Measurements from ENCODE around the gene PEAK1. TPM values are rescaled to one million over a fixed set of nuclear protein-coding genes. Genes with fewer than 3 reads are reported as not detected.
A peak's percentile ranks its signal among the peaks of the same experiment; 100 is the strongest.
"Not testable (repeated sequence)": the region's sequence is repeated elsewhere in the genome, so short reads cannot be mapped to it uniquely, and the experiment has no call there.

The PEAK1 gene
- total RNA-seq, 1 donor from 2014 or later: 69.3 TPM

DNA sequence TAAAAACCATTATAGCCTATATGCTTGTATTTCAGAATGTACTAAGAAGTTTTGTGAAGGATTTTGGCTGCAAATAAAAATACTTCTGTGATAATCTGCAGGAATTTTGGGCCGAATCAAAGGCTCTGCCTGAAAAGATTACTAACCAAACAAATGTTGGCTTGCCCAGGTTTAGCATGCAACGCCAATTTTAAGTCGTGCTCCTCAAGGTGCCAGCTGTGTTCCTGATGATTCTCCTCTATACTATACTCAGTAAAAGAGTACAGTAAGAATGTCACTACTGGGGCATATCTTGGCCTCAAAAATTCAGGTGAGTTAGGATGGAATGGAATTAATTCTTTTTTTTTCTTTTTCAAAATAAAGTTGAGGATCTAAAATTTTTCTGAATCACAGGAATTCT lies 198.2 kb downstream of the PEAK1 start:
- no peak for DNase-seq

DNA sequence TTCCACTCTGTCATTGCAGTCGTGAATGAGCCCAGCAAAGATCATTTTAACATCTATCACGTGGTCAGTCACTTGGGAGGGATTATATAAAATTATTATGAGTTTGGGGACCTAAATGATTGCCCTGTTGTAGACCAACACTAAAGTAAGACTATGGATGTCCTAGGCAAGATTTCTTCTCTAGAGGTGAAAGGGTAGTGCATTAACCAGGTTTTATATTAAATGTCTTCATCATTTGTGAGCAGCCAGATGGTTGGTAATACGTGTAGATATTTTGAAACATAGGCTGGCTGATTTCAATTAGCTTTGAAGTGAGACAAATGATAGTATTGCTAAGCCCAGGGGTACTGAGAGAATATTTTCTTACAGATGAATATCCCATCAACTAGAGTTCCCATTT lies 198.7 kb downstream of the PEAK1 start:
- no peak for DNase-seq

- DNase-seq: no peak
Measured at GRCh38 chr15:77219841-77220240, 200.1 kb downstream of the PEAK1 start.

DNA sequence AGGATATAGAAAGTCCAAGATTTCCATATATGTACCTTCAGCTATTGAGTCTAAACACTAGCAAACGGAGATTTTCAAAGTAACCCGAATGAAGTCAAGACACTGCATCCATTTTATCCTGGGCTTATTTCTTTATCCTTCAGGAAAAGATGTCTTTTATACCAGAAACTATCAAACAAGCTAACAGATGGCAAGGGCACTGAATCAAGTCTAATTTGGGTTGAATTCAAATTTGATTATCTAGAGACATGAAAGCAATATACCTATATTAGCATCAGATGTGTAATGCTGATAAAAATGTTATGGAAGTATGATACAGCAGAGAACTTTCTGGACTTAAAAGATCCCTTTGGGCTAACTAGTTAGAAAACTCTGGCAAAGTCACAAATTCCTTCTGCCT lies 210.7 kb downstream of the PEAK1 start:
- no peak for DNase-seq

- DNase-seq: peak; percentile 38
Measured at GRCh38 chr15:77208241-77208640, 211.7 kb downstream of the PEAK1 start.

DNA sequence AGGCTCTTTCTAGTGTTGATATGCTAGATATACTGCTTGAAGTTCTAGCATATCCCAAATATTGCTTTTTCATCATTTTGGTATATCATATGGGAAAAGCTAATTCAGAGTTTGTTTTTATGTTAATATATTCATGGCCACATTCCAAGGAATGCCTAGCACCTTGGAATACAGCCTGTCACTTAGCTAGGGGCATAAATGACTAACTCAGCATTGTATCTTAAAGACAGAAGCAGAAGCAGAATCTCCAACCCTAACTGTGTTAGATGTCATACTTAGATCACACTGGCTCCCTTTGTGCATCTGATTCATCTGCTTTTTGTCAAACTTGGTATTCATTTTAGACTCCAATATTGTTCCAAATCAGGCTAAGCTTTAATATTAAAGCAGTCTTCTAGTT lies 218.2 kb downstream of the PEAK1 start:
- DNase-seq: no peak

DNA sequence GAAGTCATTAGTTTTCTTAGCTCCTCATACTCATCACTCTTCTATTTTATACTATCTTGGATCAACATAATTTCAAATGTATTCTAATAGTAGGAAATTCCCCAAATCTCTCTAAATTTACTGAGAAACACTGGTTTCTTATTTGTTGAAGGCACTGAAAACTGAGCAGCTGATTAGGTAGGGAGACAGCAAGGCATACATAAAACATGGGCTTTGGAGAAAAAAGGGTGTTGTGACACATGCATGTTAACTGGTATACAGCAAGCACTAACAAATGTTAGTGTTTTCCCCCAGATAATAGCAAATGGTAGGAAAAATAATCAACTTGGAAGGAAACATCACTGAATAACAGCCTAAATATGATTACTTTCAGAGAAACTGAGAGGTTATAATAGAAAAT lies 223.5 kb downstream of the PEAK1 start:
- DNase-seq: no peak

GRCh38 chr15:77195586-77195985 lies 224.3 kb downstream of the PEAK1 start:
- DNase-seq: no peak

GRCh38 chr15:77192451-77192850 lies 227.5 kb downstream of the PEAK1 start:
- no peak for DNase-seq

GRCh38 chr15:77191230-77191834 lies 228.6 kb downstream of the PEAK1 start:
- no peak for DNase-seq

DNA sequence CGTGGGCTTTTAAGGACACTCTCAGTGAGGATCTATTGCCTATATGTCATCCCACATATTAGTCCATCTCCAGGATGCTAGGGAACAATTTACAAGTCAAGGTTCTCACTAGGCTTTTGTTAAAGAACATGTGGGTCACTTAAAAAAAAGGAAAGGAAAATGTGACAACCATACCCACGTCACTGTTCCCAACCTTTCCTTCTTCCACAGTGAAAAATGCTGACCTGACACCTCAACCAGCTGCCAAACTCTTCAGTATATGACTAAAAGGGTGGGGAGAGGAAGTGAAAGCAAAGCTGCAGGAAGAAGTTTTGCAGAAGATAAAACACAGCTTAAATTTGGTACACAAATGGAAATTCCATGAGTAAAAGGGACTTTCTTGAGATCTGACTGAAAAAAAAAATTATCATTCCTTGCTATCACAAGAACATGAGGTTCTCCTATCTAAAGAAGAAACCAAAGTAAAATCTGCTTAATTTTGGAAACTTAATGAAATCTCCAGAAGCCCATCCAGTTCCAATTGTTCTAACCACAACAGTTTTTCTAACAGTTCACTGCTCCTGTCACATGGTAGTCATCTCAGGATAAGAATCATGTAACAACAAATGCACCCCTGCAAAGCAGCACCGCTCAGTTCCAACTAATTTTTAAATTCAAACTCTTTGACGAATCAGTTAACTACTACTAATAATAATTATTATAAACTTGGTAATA lies 232.0 kb downstream of the PEAK1 start:
- DNase-seq: peak; percentile 97

- peak; percentile 77 for DNase-seq
Measured at GRCh38 chr15:77186594-77187011, 233.3 kb downstream of the PEAK1 start.

GRCh38 chr15:77185242-77185785 lies 234.6 kb downstream of the PEAK1 start:
- DNase-seq: peak; percentile 35

- DNase-seq: not testable (repeated sequence)
Measured at GRCh38 chr15:77184352-77184751, 235.6 kb downstream of the PEAK1 start.

- no peak for DNase-seq
Measured at GRCh38 chr15:77183066-77183465, 236.8 kb downstream of the PEAK1 start.

- DNase-seq: no peak
Measured at GRCh38 chr15:77181305-77182074, 238.4 kb downstream of the PEAK1 start.

GRCh38 chr15:77180757-77181156 lies 239.1 kb downstream of the PEAK1 start:
- no peak for DNase-seq

DNA sequence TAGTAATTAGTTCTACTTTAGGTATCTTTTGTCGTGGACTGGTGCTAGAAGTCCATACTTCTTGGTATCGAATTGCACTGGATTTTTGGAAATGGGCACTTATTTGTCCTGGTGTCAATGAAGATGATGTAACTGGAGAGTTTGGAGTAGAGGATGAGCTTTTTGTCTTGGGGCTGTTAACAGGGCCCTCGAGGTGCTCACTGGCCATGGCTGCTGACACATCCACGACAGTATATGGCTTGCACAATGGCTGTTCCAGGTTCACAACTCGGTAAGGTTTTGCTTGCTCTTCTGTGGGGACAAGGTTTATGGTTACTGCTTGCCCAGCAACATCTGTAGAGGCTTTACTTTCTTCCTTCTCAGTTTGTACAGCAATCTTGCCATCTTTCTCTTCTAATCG lies 239.6 kb downstream of the PEAK1 start:
- no peak for DNase-seq

GRCh38 chr15:77179541-77179998 lies 240.3 kb downstream of the PEAK1 start:
- no peak for DNase-seq

DNA sequence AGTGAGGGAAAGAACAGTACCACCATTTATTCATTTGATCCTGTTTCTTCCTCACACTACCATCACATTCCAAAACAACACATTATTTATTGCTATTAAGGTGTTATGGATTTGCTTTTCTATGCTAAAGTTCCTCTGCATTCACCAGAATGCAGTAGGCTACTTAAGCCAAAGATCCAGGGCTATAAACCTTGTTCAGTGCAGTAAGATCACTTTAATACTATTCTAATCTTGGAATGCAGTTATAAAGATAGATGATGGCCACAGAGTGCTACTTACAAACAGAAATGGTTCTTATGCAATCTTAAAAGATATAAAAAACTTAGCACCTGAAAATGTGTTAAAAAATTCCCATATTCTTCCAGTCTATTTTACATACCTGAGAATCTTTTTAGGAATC lies 241.5 kb downstream of the PEAK1 start:
- no peak for DNase-seq

GRCh38 chr15:77176148-77176547 lies 243.8 kb downstream of the PEAK1 start:
- not testable (repeated sequence) for DNase-seq

DNA sequence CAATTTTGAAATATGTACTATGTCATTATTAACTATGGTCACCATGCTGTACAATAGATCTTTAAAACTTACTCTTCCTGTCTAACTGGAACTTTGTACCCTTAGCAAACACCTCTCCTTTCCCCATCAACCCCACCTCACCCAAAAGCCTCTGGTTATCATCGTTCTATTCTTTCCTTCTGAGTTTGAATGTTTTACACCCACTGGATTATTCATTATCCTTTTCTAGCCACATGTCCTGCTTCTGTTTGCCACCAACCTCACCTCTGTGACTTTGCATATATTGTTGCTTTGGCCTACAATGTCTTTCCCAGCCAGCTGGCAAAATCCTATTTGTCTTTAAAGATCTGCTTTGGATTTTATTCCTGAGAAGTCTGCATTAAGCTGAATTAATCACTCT lies 246.4 kb downstream of the PEAK1 start:
- DNase-seq: no peak

DNA sequence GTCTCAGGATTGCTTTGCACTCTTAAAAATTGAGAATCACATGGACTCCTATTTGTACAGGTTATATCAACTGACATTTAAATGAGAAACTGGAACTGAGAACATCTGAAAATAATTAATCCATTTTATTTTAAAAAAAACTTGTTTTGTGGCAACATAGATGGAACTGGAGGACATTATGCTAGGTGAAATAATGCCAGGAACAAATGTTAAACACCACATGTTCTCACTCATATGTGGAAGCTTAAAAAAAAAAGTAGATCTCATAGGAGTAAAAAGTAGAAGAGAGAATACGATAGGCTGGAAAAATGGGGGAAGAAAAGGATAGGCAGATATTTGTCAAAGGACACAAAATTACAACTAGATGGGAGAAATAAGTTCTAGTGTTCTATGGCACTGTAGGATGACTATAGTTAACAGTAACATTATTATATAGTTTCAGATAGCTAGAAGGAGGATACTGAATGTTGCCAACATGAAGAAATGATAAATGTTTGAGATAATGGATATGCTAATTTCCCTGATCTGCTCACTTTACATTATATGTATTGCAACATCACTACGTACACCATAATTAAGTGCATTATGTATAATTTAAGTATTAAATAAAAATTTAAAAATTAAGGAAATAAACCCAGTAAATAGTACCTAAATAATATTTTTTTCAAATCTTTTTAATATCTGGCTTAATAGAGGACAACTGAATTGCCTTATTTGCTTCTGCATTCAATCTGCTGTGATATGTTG lies 248.5 kb downstream of the PEAK1 start:
- DNase-seq: no peak

All from dermis blood vessel endothelial cell (primary cell).